Lung (tissue), 12 donors: ENCODE results near the gene NFKB1. TPM values are rescaled to one million over a fixed set of nuclear protein-coding genes. Genes with fewer than 3 reads are reported as not detected.

ENCODE experiments used
- ATAC-seq: fragments of 200-7000 bp; cut with Tn5 transposase; one replicate; pipeline ENCODE4 v1.9.1; 2020; ENCODE audit warnings: moderate number of reproducible peaks; ENCODE audit not compliant: insufficient read depth, low FRiP score
- DNase-seq, 3 donors: peaks; one replicate each; pipeline ENCODE4 v3.0.0-alpha.2; 2013 to 2017
- H3K27ac ChIP-seq, 2 donors: one replicate each; pipeline ENCODE4 v1.5.1; 2013; ENCODE audit warnings: mild to moderate bottlenecking in 2 of 2, moderate library complexity in 2 of 2, control low read depth in 1 of 2, inconsistent platforms in 1 of 2, low read depth in 1 of 2, low read length in 1 of 2
- H3K27me3 ChIP-seq, 3 donors: one replicate each; pipeline ENCODE4 v1.5.1; 2013; ENCODE audit warnings: low read length in 2 of 3; ENCODE audit not compliant: control insufficient read depth in 3 of 3, insufficient read depth in 3 of 3
- H3K36me3 ChIP-seq, 4 donors: one replicate each; pipeline ENCODE4 v1.5.1; 2013; ENCODE audit warnings: low read length in 4 of 4, mild to moderate bottlenecking in 1 of 4, moderate library complexity in 1 of 4; ENCODE audit not compliant: control insufficient read depth in 4 of 4, insufficient read depth in 4 of 4
- H3K4me1 ChIP-seq, 5 donors: one replicate each; pipeline ENCODE4 v1.5.1; 2013; ENCODE audit warnings: low read length in 5 of 5, mild to moderate bottlenecking in 2 of 5, moderate library complexity in 1 of 5; ENCODE audit not compliant: control insufficient read depth in 5 of 5, insufficient read depth in 5 of 5
- H3K4me3 ChIP-seq: one replicate; pipeline ENCODE4 v1.5.1; 2013; ENCODE audit warnings: mild to moderate bottlenecking, control low read depth, moderate library complexity
- H3K9ac ChIP-seq, 2 donors: one replicate each; pipeline ENCODE4 v1.5.1; 2013; ENCODE audit warnings: low read length in 2 of 2, control low read depth in 1 of 2; ENCODE audit not compliant: insufficient read depth in 1 of 2
- H3K9me3 ChIP-seq, 4 donors: one replicate each; pipeline ENCODE4 v1.5.1; 2013; ENCODE audit warnings: low read length in 3 of 4, mild to moderate bottlenecking in 1 of 4, moderate library complexity in 1 of 4; ENCODE audit not compliant: control insufficient read depth in 4 of 4, insufficient read depth in 3 of 4
- whole genome bisulfite sequencing, 2 donors: extraction: QIAGEN DNeasy Blood & Tissue Kit; methylation state at CpG; one replicate each; pipeline ENCODE4 v1.1.7; 2013; 5-methylcytosine and 5-hydroxymethylcytosine counted together
- polyA plus RNA-seq, 2 donors: library from polyadenylated mRNA; stranded (reverse); fragments of 200-250 nt; gene quantifications; one replicate each; pipeline ENCODE4 v1.2.1, GENCODE V29; 2013
- total RNA-seq, 2 donors: library from RNA; depleted of rRNA in 1 of 2; stranded (reverse); fragments of >200 nt in 1 of 2; gene quantifications; one replicate each; pipeline ENCODE4 v1.2.1, GENCODE V29; 2014 to 2021
- TF ChIP-seq, protein P1 (sequence below): IDR thresholded peaks from 2 replicates; pipeline ENCODE4 v1.5.1; 2012; ENCODE audit warnings: mild to moderate bottlenecking; ENCODE audit errors: control extremely low read depth, extremely low read depth
- donor health status: control.
- donor health status: control.
- donor health status: Bipolar disorder and iron deficiency.
- donor health status: healthy.
- donor health status: DM: yes; HTN: yes; CAD: no.

The NFKB1 gene
- total and polyA plus RNA-seq, 4 donors: 12.3 to 66.0 (median 56.7) TPM

DNA sequence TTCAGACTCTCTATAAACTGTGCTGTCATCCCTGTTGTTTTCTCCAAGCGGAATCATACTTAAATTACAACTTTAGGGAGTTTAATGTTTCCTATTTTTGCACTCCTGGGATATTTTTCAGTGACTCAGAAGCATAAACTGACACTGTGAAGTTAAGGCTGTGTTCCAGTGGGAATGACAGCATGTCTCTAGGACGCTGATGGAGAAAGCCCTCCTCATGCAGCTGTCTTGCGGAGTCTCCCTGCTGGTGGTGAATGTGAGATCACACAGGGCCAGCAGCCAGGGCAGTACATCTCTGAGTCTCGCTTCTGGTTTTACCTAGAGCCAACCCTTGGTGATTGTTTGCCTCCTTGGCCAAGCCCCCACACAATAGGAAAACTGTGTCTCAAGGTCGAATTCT is 53.3 kb downstream of the NFKB1 start:
- TF ChIP-seq, protein P1, sequence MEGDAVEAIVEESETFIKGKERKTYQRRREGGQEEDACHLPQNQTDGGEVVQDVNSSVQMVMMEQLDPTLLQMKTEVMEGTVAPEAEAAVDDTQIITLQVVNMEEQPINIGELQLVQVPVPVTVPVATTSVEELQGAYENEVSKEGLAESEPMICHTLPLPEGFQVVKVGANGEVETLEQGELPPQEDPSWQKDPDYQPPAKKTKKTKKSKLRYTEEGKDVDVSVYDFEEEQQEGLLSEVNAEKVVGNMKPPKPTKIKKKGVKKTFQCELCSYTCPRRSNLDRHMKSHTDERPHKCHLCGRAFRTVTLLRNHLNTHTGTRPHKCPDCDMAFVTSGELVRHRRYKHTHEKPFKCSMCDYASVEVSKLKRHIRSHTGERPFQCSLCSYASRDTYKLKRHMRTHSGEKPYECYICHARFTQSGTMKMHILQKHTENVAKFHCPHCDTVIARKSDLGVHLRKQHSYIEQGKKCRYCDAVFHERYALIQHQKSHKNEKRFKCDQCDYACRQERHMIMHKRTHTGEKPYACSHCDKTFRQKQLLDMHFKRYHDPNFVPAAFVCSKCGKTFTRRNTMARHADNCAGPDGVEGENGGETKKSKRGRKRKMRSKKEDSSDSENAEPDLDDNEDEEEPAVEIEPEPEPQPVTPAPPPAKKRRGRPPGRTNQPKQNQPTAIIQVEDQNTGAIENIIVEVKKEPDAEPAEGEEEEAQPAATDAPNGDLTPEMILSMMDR: no peak
- H3K9me3 ChIP-seq: no peaks in the 10 kb centered on the region
- ATAC-seq (no peak), DNase-seq (peak in 1 of 3 donors; percentile 24)
- no peaks in the 10 kb centered on the region for H3K27me3 ChIP-seq
- no peak overlapping the region for H3K9ac ChIP-seq
- peaks cover 0 to 7% (median 2%) of the 10 kb centered on the region in 4 donors for H3K36me3 ChIP-seq
- no peak overlapping the region for H3K4me3 ChIP-seq
- H3K27ac ChIP-seq: no peak overlapping the region
- peaks cover 0 to 14% (median 2%) of the 10 kb centered on the region in 5 donors for H3K4me1 ChIP-seq
- WGBS, 2 donors: 78 to 87% methylated on average over 5 of the region's 5 CpGs

DNA sequence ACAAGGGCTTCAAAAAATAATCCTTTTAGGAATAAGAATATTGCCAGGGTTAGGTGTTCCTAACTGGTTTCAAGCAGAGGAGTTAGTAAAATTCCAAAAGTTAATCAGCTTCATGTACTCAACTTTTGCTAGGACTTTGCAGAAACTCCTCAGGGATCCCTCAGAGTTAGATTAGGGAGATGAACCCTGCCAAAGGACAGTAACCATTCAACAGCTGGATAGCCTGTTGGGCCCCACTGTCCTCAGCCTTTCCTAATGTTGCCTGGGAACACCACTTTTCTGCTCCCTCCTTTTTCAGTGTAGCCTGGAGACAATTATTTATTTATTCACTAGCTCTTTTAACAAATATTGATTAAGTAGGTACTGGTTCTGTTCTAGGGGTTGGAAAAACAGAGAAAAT is 53.8 kb downstream of the NFKB1 start:
- TF ChIP-seq, protein P1: no peak
- ATAC-seq (no peak), DNase-seq (no peak)
- H3K9ac ChIP-seq: no peak overlapping the region
- peaks cover 0 to 7% (median under 1%) of the 10 kb centered on the region in 4 donors for H3K36me3 ChIP-seq
- no peak overlapping the region for H3K4me3 ChIP-seq
- H3K27ac ChIP-seq: no peak overlapping the region
- no peaks in the 10 kb centered on the region for H3K9me3 ChIP-seq
- H3K27me3 ChIP-seq: no peaks in the 10 kb centered on the region
- peaks cover 0 to 17% (median 4%) of the 10 kb centered on the region in 5 donors for H3K4me1 ChIP-seq

DNA sequence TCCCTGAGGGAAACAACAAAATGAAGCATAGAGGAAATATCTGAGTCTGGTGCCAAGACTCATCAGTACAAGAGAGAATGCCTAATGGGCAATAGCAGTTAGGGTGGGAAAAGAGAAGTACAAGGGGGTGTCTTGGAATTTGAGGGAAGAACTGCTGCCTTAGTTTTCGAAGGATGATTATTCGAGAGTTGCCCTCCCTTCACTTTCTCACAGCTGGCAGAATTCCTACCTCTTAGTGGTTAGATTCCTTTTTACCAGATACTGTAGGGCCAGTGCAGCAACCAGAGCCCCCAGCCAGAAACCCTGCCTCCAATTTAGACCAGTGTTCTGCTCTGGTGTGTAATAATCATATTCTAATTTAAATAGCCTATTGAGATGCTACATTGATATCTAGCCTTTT is 56.5 kb downstream of the NFKB1 start:
- peaks cover 0 to 6% (median 0%) of the 10 kb centered on the region in 4 donors for H3K36me3 ChIP-seq
- DNase-seq (no peak), ATAC-seq (no peak)
- no peaks in the 10 kb centered on the region for H3K9me3 ChIP-seq
- no peak overlapping the region for H3K4me3 ChIP-seq
- peaks cover 0 to 22% (median 3%) of the 10 kb centered on the region in 5 donors for H3K4me1 ChIP-seq
- TF ChIP-seq, protein P1: no peak
- H3K27ac ChIP-seq: no peak overlapping the region
- WGBS, 2 donors: 89 to 93% methylated on average over 2 of the region's 2 CpGs
- no peak overlapping the region for H3K9ac ChIP-seq
- no peaks in the 10 kb centered on the region for H3K27me3 ChIP-seq

DNA sequence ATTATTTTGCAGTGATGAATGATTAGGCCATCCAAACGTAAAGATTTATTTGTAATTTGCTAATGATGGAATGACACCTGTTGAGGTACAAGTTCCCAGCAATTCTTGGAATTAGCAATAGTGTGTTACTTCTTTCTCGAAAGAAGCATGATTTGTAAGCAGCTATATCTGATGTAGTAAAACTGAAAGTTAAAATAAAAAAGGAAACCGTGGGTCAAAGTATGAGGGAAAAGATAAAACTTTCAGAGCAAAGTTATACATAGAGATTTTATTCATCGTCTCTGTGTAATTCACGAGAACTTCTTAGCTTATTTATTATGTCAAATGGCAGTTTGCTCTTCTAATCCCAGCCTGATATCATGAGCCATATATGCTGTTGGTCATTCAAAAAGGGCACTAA is 59.0 kb downstream of the NFKB1 start:
- TF ChIP-seq, protein P1: no peak
- no peak overlapping the region for H3K4me3 ChIP-seq
- no peaks in the 10 kb centered on the region for H3K9me3 ChIP-seq
- H3K27me3 ChIP-seq: no peaks in the 10 kb centered on the region
- DNase-seq: no peak
- no peak overlapping the region for H3K27ac ChIP-seq
- peaks cover 0 to 10% (median under 1%) of the 10 kb centered on the region in 4 donors for H3K36me3 ChIP-seq
- H3K4me1 ChIP-seq: peaks cover 0 to 22% (median 0%) of the 10 kb centered on the region in 5 donors
- WGBS, 2 donors: 40 to 45% methylated on average over 5 of the region's 5 CpGs
- no peak overlapping the region for H3K9ac ChIP-seq
- ATAC-seq: no peak
